Lung (tissue), 12 donors: ENCODE results near the gene CLCNKA. TPM values are rescaled to one million over a fixed set of nuclear protein-coding genes. Genes with fewer than 3 reads are reported as not detected.
A peak's percentile ranks its signal among the peaks of the same experiment; 100 is the strongest.

ENCODE experiments used
- ATAC-seq: fragments of 200-7000 bp; cut with Tn5 transposase; one replicate; pipeline ENCODE4 v1.9.1; 2020; ENCODE audit warnings: moderate number of reproducible peaks; ENCODE audit not compliant: insufficient read depth, low FRiP score
- DNase-seq, 3 donors: peaks; one replicate each; pipeline ENCODE4 v3.0.0-alpha.2; 2013 to 2017
- H3K27ac ChIP-seq, 2 donors: one replicate each; pipeline ENCODE4 v1.5.1; 2013; ENCODE audit warnings: mild to moderate bottlenecking in 2 of 2, moderate library complexity in 2 of 2, control low read depth in 1 of 2, inconsistent platforms in 1 of 2, low read depth in 1 of 2, low read length in 1 of 2
- H3K27me3 ChIP-seq, 3 donors: one replicate each; pipeline ENCODE4 v1.5.1; 2013; ENCODE audit warnings: low read length in 2 of 3; ENCODE audit not compliant: control insufficient read depth in 3 of 3, insufficient read depth in 3 of 3
- H3K36me3 ChIP-seq, 4 donors: one replicate each; pipeline ENCODE4 v1.5.1; 2013; ENCODE audit warnings: low read length in 4 of 4, mild to moderate bottlenecking in 1 of 4, moderate library complexity in 1 of 4; ENCODE audit not compliant: control insufficient read depth in 4 of 4, insufficient read depth in 4 of 4
- H3K4me1 ChIP-seq, 5 donors: one replicate each; pipeline ENCODE4 v1.5.1; 2013; ENCODE audit warnings: low read length in 5 of 5, mild to moderate bottlenecking in 2 of 5, moderate library complexity in 1 of 5; ENCODE audit not compliant: control insufficient read depth in 5 of 5, insufficient read depth in 5 of 5
- H3K4me3 ChIP-seq: one replicate; pipeline ENCODE4 v1.5.1; 2013; ENCODE audit warnings: mild to moderate bottlenecking, control low read depth, moderate library complexity
- H3K9ac ChIP-seq, 2 donors: one replicate each; pipeline ENCODE4 v1.5.1; 2013; ENCODE audit warnings: low read length in 2 of 2, control low read depth in 1 of 2; ENCODE audit not compliant: insufficient read depth in 1 of 2
- H3K9me3 ChIP-seq, 4 donors: one replicate each; pipeline ENCODE4 v1.5.1; 2013; ENCODE audit warnings: low read length in 3 of 4, mild to moderate bottlenecking in 1 of 4, moderate library complexity in 1 of 4; ENCODE audit not compliant: control insufficient read depth in 4 of 4, insufficient read depth in 3 of 4
- WGBS, 2 donors: extraction: QIAGEN DNeasy Blood & Tissue Kit; methylation state at CpG; one replicate each; pipeline ENCODE4 v1.1.7; 2013; 5-methylcytosine and 5-hydroxymethylcytosine counted together
- polyA plus RNA-seq, 2 donors: library from polyadenylated mRNA; stranded (reverse); fragments of 200-250 nt; gene quantifications; one replicate each; pipeline ENCODE4 v1.2.1, GENCODE V29; 2013
- total RNA-seq, 2 donors: library from RNA; depleted of rRNA in 1 of 2; stranded (reverse); fragments of >200 nt in 1 of 2; gene quantifications; one replicate each; pipeline ENCODE4 v1.2.1, GENCODE V29; 2014 to 2021
- TF ChIP-seq, protein P1 (sequence below): IDR thresholded peaks from 2 replicates; pipeline ENCODE4 v1.5.1; 2012; ENCODE audit warnings: mild to moderate bottlenecking; ENCODE audit errors: control extremely low read depth, extremely low read depth
- donor health status: control.
- donor health status: control.
- donor health status: Bipolar disorder and iron deficiency.
- donor health status: healthy.
- donor health status: DM: yes; HTN: yes; CAD: no.

The CLCNKA gene
- total and polyA plus RNA-seq, 4 donors = 0.10 to 1.3 (median 0.17) TPM; not detected in 1

DNA sequence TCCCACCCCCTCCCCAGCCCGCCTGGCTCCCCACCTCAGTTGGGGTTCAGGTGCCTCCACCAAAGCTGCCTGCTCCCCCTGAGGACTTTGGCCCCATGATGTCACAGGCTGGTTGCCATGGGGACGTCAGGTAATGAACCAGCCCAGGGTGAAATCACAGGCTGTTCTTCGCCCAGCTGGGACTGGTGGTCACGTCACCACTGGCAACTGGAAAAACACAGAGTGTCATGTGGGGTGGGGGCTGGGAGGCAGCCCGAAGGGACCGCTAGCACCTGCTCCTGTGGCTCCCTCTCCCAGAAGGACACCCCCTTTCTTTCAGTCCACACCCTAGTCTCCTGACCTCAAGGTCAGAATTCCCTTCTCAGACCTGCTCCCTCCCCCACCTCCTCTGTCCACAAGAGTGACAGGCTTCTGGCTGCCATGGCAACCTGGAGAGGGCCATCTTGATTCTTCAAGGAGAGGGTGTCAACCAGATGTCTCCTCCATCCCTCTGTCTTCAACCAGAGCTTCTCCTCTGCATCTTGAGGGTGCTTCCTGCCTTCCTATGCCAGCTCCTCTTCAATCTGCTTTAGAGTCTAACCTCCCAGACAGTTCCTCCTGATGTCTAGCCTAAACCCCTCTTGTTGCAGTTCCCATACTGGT is 45.4 kb downstream of the CLCNKA start:
- Histone ChIP-seq H3K27me3 (peaks cover 0 to under 1% (median 0%) of the 10 kb centered on the region in 3 donors), H3K27ac (no peak overlapping the region)
- 66 to 76% methylated on average over 5 to 6 of the region's 6 CpGs for WGBS, 2 donors

DNA sequence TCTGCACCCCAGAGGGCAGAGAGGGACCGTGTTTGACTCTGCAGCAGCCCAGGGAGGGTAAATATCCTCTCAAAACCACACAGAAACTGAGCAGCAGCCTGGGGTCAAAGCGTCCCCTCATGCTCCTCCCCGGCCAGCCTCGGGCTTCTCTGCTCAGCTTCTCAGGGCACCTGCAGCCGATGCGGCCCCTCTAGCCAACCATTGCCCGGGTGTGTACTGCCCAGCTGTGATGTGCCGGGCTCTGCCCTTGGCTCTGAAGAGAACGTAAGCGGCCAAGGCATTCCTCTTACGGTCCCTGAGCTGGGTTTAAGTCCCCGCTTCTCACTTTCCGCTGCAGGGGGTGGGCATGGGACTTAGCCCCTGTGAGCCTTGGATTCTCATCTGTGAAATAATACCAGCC is 46.1 kb downstream of the CLCNKA start:
- DNase-seq (no peak), ATAC-seq (no peak)
- TF ChIP-seq, protein P1, sequence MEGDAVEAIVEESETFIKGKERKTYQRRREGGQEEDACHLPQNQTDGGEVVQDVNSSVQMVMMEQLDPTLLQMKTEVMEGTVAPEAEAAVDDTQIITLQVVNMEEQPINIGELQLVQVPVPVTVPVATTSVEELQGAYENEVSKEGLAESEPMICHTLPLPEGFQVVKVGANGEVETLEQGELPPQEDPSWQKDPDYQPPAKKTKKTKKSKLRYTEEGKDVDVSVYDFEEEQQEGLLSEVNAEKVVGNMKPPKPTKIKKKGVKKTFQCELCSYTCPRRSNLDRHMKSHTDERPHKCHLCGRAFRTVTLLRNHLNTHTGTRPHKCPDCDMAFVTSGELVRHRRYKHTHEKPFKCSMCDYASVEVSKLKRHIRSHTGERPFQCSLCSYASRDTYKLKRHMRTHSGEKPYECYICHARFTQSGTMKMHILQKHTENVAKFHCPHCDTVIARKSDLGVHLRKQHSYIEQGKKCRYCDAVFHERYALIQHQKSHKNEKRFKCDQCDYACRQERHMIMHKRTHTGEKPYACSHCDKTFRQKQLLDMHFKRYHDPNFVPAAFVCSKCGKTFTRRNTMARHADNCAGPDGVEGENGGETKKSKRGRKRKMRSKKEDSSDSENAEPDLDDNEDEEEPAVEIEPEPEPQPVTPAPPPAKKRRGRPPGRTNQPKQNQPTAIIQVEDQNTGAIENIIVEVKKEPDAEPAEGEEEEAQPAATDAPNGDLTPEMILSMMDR = no peak
- Histone ChIP-seq H3K27me3 (peaks cover 0 to 4% (median 3%) of the 10 kb centered on the region in 3 donors), H3K27ac (no peak overlapping the region), H3K36me3 (no peaks in the 10 kb centered on the region), H3K4me3 (no peak overlapping the region), H3K4me1 (peaks cover 0 to 6% (median 4%) of the 10 kb centered on the region in 5 donors), H3K9me3 (no peaks in the 10 kb centered on the region), H3K9ac (no peak overlapping the region)
- WGBS, 2 donors = 79 to 83% methylated on average over 13 of the region's 13 CpGs

More for the DNA sequence above, 45.4 kb downstream of the CLCNKA start:
- TF ChIP-seq, protein P1 = no peak
- Histone ChIP-seq H3K4me3 (no peak overlapping the region), H3K36me3 (no peaks in the 10 kb centered on the region), H3K9me3 (no peaks in the 10 kb centered on the region), H3K9ac (no peak overlapping the region), H3K4me1 (peaks cover 0 to 6% (median 4%) of the 10 kb centered on the region in 5 donors)
- peak in 1 of 3 donors; percentile 51 for DNase-seq
- ATAC-seq = no peak

DNA sequence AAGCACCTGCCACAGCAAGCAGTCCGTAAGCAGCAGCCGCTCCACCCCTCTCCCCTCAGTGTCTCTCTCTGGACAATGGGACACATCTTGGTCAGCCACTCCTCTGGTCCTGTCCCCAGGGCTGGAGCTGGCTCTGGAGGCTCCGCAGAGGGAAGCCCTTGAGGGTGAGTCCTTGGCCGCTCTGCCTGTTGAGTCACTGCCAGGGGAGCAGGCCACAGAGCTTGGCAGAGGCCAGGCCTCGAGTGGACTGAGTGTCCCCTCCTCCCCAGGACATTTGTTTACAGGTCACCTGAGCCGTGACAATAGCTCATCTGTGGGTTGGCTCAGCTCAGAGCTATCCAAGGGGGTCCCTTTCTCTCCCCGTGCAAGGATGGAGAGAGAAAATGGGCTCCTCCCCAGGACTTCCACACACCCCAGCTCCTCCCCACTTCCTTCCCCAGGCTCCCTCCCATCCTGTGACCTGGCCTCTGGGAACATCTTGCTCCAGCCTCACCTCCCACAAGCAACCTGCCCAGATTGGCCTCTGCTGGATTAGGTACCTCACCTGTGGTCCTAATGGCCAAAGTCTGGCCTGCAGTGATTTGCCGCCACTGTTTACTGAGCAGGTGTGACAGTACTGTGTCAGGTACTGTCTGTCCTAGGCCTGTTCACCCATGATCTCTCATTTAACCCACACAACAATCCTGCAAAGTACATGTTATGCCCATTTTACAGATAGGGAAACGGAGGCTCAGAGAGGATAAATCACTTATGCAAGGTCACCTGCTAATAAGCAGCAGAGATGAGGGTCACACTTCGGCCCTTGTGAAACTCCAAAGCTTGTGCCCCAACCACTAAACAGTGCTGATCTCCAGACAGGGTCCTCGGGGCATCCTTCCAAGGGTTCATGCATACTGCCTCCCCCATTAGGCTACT is 46.8 kb downstream of the CLCNKA start:
- ATAC-seq = no peak
- H3K27me3 ChIP-seq = peaks cover 0 to 4% (median 3%) of the 10 kb centered on the region in 3 donors
- no peak overlapping the region for H3K4me3 ChIP-seq
- TF ChIP-seq, protein P1 = no peak
- 60 to 69% methylated on average over 11 of the region's 11 CpGs for WGBS, 2 donors
- DNase-seq = no peak
- no peak overlapping the region for H3K27ac ChIP-seq
- H3K36me3 ChIP-seq = no peaks in the 10 kb centered on the region
- H3K4me1 ChIP-seq = peaks cover 0 to 7% (median 4%) of the 10 kb centered on the region in 5 donors
- no peaks in the 10 kb centered on the region for H3K9me3 ChIP-seq
- peak overlapping the region in 1 of 2 donors; percentile 13 for H3K9ac ChIP-seq
